GM20000 (cell line): Measurements from ENCODE around the gene ZNF410.
A peak's percentile ranks its signal among the peaks of the same experiment; 100 is the strongest.
"Not testable (repeated sequence)": the region's sequence is repeated elsewhere in the genome, so short reads cannot be mapped to it uniquely, and the experiment has no call there.

Experiments
- DNase-seq: peaks from one replicate; pipeline ENCODE4 v3.0.0; 2012; ENCODE audit warnings: low spot score
- TF ChIP-seq, protein P1 (sequence below): IDR thresholded peaks from 2 replicates; pipeline ENCODE4 v1.5.1; 2012; ENCODE audit warnings: mild to moderate bottlenecking, control low read depth; ENCODE audit errors: extremely low read depth, missing control alignments

ZNF410 gene

DNA sequence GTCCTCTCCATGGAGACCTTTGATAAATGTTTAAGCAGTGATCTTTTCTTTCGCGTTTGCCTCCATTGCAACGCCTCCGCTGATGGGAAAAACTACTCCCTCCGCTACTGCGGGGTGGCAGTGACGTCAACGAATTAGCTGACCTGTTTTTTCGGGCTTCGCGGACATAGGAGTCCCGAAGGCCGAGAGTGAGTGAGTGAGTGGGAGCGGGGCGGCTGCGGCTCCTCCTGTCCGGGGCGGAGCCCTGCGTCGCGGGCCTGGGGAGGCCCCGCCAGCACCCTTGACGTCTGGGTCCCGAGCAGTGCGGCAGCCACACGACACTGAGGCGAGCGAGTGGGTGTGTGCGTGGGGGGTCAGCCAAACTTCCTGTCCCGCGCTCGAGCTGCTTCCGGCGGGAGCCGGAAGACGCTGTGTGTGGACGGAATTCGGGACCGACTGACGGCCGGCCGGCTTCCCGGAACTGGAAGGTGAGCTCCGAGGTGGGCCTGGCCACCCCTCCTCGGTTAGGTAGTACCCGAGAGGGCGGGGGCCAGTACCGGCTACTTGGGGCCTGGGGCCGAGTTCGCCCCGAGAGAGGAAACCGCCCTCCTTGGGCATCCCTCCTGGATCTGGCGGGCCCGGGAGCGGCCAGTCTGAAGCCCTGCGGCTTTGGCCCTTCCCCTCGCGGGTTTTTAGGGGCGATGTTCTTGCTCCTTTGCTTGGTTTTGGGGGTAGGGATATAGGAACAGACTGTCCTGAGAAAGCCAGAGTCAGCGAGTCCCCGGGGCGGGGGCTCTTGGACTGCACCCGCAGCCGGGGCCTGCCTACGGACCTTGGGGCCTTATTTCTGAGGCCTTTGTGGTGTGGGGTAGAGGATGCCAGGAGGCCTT lies at the start of gene ZNF410:
TSS of gene ZNF410 (plus strand) at position 411 of the 869 bp plus-strand sequence. CDS start 5,317 bp downstream, outside the sequence.
- DNase-seq, result peak; percentile 90

GRCh38 chr14:73838293-73839034 lies 48.2 kb upstream of the ZNF410 start:
- DNase-seq, result not testable (repeated sequence)

More for the DNA sequence above, at the start of gene ZNF410:
- TF ChIP-seq, protein P1, sequence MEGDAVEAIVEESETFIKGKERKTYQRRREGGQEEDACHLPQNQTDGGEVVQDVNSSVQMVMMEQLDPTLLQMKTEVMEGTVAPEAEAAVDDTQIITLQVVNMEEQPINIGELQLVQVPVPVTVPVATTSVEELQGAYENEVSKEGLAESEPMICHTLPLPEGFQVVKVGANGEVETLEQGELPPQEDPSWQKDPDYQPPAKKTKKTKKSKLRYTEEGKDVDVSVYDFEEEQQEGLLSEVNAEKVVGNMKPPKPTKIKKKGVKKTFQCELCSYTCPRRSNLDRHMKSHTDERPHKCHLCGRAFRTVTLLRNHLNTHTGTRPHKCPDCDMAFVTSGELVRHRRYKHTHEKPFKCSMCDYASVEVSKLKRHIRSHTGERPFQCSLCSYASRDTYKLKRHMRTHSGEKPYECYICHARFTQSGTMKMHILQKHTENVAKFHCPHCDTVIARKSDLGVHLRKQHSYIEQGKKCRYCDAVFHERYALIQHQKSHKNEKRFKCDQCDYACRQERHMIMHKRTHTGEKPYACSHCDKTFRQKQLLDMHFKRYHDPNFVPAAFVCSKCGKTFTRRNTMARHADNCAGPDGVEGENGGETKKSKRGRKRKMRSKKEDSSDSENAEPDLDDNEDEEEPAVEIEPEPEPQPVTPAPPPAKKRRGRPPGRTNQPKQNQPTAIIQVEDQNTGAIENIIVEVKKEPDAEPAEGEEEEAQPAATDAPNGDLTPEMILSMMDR, result no peak

DNA sequence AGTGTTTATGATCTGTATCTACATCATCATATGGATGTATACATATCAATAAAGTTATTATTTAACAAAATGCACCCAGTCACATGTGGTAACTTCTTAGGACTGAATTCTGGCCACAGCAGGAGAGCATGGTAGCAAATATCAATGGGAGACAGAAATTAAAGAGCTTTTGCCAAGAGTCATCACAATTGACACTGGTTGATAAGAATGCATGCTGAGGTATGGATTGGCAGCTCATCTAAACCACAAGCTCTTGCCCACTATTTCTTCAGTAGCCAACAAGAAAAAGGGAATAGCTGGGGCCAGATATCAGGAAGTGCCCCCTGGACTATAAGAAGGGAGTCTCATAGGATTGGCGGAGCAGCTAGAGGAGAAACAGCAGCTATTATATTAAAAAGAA lies 44.5 kb upstream of the ZNF410 start:
- DNase-seq, result no peak
- TF ChIP-seq, protein P1, result no peak

GRCh38 chr14:73842851-73843250 lies 43.8 kb upstream of the ZNF410 start:
- no peak for DNase-seq
- TF ChIP-seq, protein P1, result no peak

- TF ChIP-seq, protein P1, result no peak
- DNase-seq, result no peak
These were observed 43.4 kb upstream of the ZNF410 start for GRCh38 chr14:73843296-73843695.

GRCh38 chr14:73846947-73847346 lies 39.7 kb upstream of the ZNF410 start:
- no peak for DNase-seq
- TF ChIP-seq, protein P1, result no peak

DNA sequence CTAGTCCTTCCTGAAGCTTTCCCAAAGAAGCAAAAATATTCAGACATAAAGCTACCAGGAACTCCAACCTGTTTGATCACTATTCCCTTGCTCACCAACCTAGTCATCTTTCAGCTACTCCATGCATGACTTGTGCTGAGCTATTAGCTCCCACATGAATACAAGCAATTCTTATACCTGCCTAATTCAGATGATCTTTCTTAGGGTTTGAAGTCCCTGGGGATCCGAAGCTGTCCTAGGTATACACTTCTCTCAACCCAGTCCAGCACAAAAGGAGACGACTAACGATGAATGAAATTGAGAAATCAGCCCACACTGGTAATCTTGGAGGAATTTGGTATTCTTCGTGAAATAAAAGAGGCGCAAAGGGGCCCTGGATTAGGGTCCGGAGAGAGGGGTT lies 35.7 kb upstream of the ZNF410 start:
- no peak for DNase-seq
- TF ChIP-seq, protein P1, result no peak
